Testis (tissue), 3 donors: ENCODE measurements around the gene BIN1. TPM values are rescaled to one million over a fixed set of nuclear protein-coding genes. Genes with fewer than 3 reads are reported as not detected.

Experiments
- DNase-seq: peaks from one replicate; pipeline ENCODE4 v3.0.0-alpha.2; 2019
- H3K27ac ChIP-seq, 2 donors: fragments of 200-600 bp; sonication (generic); one replicate each; pipeline ENCODE4 v1.5.1; 2019
- H3K27me3 ChIP-seq: fragments of 200-600 bp; sonication (generic); one replicate; pipeline ENCODE4 v1.5.1; 2019
- H3K36me3 ChIP-seq: fragments of 200-600 bp; sonication (generic); one replicate; pipeline ENCODE4 v1.5.1; 2017; ENCODE audit warnings: low read depth; ENCODE audit errors: missing control alignments
- H3K4me1 ChIP-seq: fragments of 200-600 bp; sonication (generic); one replicate; pipeline ENCODE4 v1.5.1; 2019
- H3K4me3 ChIP-seq, 2 donors: fragments of 200-600 bp; sonication (generic); one replicate each; pipeline ENCODE4 v1.5.1; 2017 to 2019
- H3K9me3 ChIP-seq: fragments of 200-600 bp; sonication (generic); one replicate; pipeline ENCODE4 v1.5.1; 2017
- POLR2A ChIP-seq: fragments of 450-650 bp; IDR thresholded peaks from one replicate; pipeline ENCODE4 v1.6.1; 2017; ENCODE audit warnings: antibody characterized with exemption, mild to moderate bottlenecking, moderate library complexity
- WGBS, 2 donors: methylation state at CpG; one replicate each; pipeline ENCODE4 v1.1.5; 2018; 5-methylcytosine and 5-hydroxymethylcytosine counted together
- intact Hi-C: fragments of 100-400 bp; cut with DNase I; formaldehyde crosslinking; loops from one replicate; pipeline ENCODE4 v1.15.1; 2023; ENCODE audit warnings: low total_unique reads
- polyA plus RNA-seq: library from polyadenylated mRNA; stranded (reverse); fragments of 350-450 nt; fragmentation: Illumina TruSeq; extraction: RNeasy Lipid Tissue Mini Kit (QIAGEN cat#74804); gene quantifications from one replicate; pipeline ENCODE4 v1.2.3, GENCODE V29; 2014; ENCODE audit warnings: low read depth, low replicate concordance; ENCODE audit not compliant: insufficient read depth
- total RNA-seq, 2 donors: library from RNA; depleted of rRNA; stranded (reverse); fragments of >200 nt; gene quantifications; one replicate each; pipeline ENCODE4 v1.2.3, GENCODE V29; 2016
- TF ChIP-seq, protein P1 (sequence below), 3 experiments: fragments of 450-650 bp in 2 of 3; fragments of 200-600 bp in 1 of 3; sonication (generic) in 1 of 3; IDR thresholded peaks; one replicate each; pipeline ENCODE4 v1.5.1; 2016 to 2019; ENCODE audit warnings: antibody characterized with exemption in 3 of 3, mild to moderate bottlenecking in 2 of 3, moderate library complexity in 1 of 3

The BIN1 gene
- total and polyA plus RNA-seq, 3 donors from 2014 or later: 25.0 to 38.8 (median 28.7) TPM

GRCh38 chr2:127140538-127140937, 33.6 kb upstream of the BIN1 start:
- Histone ChIP-seq H3K4me1 (peaks cover 17% of the 10 kb centered on the region), H3K9me3 (no peaks in the 10 kb centered on the region), H3K27ac (no peak overlapping the region), H3K27me3 (no peaks in the 10 kb centered on the region), H3K36me3 (no peaks in the 10 kb centered on the region), H3K4me3 (no peak overlapping the region)
- intact Hi-C loops: no loop called here
- whole genome bisulfite sequencing, 2 donors: 82 to 88% methylated on average over 13 of the region's 13 CpGs
- no peak for DNase-seq
- TF ChIP-seq, protein P1, sequence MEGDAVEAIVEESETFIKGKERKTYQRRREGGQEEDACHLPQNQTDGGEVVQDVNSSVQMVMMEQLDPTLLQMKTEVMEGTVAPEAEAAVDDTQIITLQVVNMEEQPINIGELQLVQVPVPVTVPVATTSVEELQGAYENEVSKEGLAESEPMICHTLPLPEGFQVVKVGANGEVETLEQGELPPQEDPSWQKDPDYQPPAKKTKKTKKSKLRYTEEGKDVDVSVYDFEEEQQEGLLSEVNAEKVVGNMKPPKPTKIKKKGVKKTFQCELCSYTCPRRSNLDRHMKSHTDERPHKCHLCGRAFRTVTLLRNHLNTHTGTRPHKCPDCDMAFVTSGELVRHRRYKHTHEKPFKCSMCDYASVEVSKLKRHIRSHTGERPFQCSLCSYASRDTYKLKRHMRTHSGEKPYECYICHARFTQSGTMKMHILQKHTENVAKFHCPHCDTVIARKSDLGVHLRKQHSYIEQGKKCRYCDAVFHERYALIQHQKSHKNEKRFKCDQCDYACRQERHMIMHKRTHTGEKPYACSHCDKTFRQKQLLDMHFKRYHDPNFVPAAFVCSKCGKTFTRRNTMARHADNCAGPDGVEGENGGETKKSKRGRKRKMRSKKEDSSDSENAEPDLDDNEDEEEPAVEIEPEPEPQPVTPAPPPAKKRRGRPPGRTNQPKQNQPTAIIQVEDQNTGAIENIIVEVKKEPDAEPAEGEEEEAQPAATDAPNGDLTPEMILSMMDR (IDR thresholded peaks at IDR 0.05): no peak
- TF ChIP-seq POLR2A: no peak

DNA sequence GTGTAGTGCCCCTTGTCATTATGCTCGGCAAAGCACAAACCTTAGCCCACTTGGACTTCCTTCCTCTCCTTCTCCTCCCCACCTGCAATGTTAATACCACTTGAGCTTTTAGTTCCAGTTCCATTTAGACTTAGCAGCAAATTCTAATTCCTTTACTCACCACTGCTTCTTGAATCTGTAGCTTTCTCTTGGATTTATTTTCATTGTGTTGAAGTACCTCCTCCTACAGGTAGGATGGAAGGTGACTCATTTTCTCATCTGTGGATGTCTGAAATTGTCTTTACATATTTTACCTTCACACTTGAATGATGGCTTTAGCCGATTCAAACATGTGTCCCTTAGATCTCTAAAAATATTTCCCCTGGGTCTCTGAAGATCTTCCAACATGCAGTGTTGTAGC, 32.8 kb upstream of the BIN1 start:
- Histone ChIP-seq H3K4me1 (peaks cover 16% of the 10 kb centered on the region), H3K27ac (no peak overlapping the region), H3K36me3 (no peaks in the 10 kb centered on the region), H3K4me3 (no peak overlapping the region), H3K9me3 (no peaks in the 10 kb centered on the region), H3K27me3 (no peaks in the 10 kb centered on the region)
- no peak for DNase-seq
- TF ChIP-seq, protein P1 (IDR thresholded peaks at IDR 0.05): no peak
- TF ChIP-seq POLR2A: no peak
- WGBS, 2 donors: 81 to 87% methylated on average over 2 of the region's 2 CpGs
- intact Hi-C loops: no loop called here

DNA sequence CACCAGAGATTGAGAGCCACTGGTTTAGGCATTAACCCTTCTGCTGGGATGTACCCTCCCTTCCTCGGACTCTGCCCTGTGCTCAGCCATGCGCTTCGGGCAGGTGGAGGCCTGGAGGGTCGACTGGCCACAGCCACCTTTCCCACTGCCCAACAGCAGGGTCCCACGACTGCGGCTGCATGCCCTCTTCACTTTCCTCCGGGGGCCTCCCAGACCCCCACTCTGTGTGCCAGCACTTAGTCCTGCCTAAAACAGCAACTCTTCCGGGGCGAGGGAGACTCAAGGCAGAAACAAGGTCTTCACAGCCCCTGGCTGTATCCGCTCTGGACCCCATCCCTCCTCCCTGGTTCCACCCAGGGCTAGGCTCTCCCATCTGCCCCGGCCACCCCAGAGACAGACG, 31.3 kb upstream of the BIN1 start:
- intact Hi-C loops: no loop called here
- H3K4me1 ChIP-seq: peaks cover under 1% of the 10 kb centered on the region
- 88 to 90% methylated on average over 5 to 12 of the region's 12 CpGs for WGBS, 2 donors
- no peaks in the 10 kb centered on the region for H3K27me3 ChIP-seq
- H3K36me3 ChIP-seq: no peaks in the 10 kb centered on the region
- H3K27ac ChIP-seq: no peak overlapping the region
- no peak for DNase-seq
- no peaks in the 10 kb centered on the region for H3K9me3 ChIP-seq
- no peak for TF ChIP-seq POLR2A
- TF ChIP-seq, protein P1 (IDR thresholded peaks at IDR 0.05): no peak
- no peak overlapping the region for H3K4me3 ChIP-seq

DNA sequence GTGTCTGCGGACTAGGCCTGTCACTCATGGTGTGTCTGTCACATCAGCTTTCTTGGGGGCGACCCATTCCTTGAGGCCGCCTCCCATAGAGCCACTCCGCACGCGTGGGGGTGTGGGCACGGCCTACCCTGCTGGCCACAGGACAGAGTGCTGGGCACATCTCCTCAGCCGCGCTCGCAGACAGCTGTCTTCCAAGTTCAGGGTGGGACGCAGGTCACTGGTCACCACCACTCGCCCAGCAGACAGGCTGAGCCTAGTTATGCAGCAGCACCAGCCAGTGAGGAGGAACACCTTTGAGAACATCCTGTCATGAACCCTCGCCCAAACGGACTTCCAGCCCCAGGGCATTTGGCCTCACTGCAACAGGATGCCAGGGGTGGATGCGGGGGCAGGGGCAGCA, 30.8 kb upstream of the BIN1 start:
- TF ChIP-seq POLR2A: no peak
- TF ChIP-seq, protein P1 (IDR thresholded peaks at IDR 0.05): no peak
- Histone ChIP-seq H3K9me3 (no peaks in the 10 kb centered on the region), H3K36me3 (no peaks in the 10 kb centered on the region), H3K27me3 (no peaks in the 10 kb centered on the region), H3K4me1 (no peaks in the 10 kb centered on the region), H3K4me3 (no peak overlapping the region), H3K27ac (no peak overlapping the region)
- intact Hi-C loops: no loop called here
- no peak for DNase-seq
- 89 to 93% methylated on average over 15 of the region's 15 CpGs for WGBS, 2 donors

GRCh38 chr2:127137225-127137624, 30.3 kb upstream of the BIN1 start:
- 94% methylated on average over 3 to 12 of the region's 12 CpGs for WGBS, 2 donors
- no peak for TF ChIP-seq POLR2A

More at GRCh38 chr2:127137225-127137624, 30.3 kb upstream of the BIN1 start:
- Histone ChIP-seq H3K36me3 (no peaks in the 10 kb centered on the region), H3K27ac (no peak overlapping the region), H3K27me3 (no peaks in the 10 kb centered on the region), H3K4me3 (no peak overlapping the region), H3K9me3 (no peaks in the 10 kb centered on the region), H3K4me1 (no peaks in the 10 kb centered on the region)
- no peak for DNase-seq
- intact Hi-C loops: no loop called here
